SKM-1 treated with dmso at 0.1 percent for 144 hours (cell line): ENCODE measurements around the gene KAT6B.

Experiments
- DNase-seq: peaks from one replicate; lab custom pipeline; 2025; ENCODE audit not compliant: unreplicated experiment; lab: John Stamatoyannopoulos, UW

KAT6B gene

DNA sequence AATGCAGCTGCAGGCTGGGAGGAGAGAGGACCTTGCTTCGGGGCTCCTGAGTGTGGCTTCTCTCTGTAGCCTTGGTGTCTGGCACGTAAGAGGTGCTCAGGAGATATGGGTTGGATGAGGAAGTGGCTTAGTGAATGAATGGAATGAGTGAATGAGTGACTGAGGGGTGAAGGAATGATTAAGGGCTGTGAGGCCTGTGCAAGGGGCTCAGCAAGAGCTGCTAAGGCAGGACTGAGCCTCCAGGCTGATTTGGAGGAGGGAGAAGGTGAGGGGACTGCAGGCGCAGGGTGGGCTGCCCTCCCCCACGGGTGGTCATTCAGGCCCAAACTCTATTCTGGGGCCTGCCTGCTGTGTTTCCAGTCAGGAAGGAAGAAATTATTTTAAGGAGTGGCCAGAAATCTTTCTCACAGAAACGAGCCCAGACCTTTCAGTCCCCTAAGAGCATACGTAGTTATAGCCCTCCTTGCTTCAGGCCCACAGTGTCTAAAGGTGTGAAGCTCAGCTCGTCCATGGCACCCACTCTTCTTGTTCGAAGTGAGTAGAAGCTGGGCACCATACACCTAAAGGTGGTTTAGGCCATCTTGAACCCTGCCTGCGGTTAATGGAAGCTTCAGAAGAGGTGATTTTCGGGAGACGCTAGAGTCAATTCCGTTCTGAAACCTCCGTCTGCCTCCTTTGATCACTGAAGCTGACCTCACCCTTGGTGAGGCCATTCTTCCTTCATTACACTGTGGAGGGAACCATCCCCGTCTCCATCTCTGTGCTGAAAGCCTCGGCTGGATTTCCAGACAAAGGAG, 235.5 kb downstream of the KAT6B start:
- DNase-seq, result no peak

DNA sequence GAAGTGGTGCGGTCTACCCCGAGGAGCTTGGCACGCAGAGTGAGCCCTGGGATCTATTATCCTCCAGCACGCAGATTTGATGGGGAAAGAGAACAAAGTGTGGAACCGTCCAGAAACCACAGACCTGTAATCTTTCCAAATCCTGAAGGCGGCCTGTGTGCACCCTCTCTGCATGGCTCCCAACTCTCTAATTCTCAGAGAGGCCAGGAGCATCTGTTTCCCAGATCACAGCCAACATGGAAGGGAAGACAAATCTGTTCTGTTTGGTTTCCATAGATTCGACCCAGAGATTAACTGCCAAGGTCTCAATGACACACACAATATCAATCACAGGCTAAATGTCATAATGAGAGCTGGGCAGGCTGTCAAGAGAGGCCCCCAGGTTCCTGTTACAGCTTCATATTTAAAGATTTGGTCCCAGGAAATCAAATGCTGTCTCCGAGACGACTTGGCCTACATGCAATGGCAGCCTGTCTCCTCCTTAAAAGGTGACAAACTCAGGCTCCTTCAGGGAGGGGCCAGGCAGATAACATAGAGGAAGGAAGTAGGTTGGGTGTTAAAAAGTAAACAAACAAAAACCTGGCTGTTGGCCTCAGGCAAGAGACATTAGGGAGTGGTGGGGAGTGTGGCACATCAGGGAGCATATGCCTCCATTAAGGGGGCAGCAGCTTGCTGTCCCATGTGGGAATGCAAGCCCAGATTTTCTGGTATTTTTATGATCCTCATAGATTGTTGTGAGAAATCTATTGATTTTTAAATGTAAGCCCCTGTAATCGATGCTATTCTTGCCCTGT, 236.3 kb downstream of the KAT6B start:
- no peak for DNase-seq

DNA sequence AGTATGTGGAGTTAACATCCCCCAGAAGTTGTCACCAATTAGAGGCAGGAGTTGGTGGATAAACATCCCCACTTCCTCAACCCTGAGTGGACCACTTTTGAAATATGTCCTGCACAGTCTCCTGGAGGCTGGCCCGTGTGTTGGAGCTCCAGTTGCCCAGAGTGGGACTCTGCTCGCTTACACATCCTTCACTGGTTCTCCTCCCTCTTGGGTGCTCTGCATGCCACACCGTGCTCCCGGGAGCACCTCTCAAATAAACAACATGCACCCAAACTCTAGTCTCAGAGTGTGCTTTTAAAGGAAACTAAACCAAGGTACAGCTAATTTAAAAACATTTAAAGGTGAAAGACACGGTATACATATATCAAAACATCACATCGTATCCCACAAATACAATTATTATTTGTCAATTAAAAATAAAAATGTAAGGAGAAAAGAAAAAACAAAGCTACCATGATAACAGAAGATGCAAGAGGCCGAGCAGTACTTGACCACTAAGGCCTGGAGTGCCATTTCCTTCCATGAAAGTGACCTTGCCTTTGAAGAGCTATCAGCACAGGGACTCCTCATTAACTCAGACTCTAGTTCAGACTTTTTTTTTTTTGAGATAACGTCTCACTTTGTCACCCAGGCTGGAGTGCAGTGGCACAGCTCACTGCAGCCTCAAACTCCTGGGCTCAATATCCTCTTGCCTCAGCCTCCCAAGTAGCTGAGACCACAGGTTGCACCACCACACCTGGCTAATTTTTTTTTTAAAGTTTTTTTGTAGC, 237.2 kb downstream of the KAT6B start:
- DNase-seq, result no peak

DNA sequence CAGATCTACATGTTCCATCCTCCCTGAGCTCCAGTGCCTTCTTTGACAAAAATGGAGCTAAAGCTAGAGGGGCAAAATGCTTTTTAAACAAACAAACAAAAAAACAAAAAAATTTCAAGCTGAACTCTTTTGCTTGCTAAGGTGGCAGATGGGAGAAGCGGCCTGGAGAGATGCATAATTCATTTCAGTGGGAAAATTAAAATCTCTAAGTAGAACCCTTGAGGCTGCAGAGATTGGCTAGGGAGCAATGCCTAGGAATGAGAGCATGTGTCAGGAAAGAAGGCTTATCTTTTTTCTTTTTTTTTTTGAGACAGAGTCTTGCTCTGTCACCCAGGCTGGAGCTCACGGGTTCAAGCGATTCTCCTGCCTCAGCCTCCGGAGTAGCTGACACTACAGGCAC, 238.7 kb downstream of the KAT6B start:
- DNase-seq, result no peak

DNA sequence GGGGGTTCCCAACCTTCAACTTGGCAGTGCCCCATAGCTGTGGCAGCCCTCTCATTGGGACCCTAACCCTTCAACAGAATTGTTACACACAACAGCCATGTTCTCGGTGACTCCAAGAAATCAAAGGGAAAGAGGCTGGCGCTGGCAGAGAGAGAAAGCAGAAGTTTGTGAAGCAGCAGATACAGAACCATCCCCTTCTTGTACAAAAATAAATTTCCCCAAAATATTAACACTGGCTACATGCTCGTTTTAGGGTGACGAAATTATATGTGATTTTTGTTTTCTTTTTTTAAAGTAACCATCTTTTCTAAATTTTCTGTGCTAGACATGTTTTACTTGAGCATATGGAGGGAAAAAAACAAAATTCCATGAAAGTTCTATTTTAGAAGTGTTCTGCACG, 239.9 kb downstream of the KAT6B start:
- no peak for DNase-seq

DNA sequence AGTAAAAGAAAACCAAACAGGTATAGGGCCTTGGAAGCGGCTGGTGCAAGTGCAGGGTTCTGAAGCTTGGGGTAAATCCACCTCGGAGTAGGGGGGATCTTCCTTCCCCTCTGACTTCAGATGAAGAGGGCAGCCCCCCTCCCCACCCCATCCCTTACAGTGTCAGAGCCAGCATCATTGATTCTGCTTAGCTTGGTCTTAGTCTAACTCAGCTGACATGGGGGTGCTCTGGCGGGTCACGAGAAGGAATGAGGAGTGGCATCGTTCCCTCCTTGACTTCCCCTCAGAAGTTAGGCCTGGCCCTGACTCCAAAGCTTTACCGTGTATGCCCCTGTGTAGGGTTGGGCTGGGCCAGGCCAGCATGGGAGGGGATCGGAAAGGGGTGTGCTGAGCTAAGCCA, 240.9 kb downstream of the KAT6B start:
- DNase-seq, result no peak

DNA sequence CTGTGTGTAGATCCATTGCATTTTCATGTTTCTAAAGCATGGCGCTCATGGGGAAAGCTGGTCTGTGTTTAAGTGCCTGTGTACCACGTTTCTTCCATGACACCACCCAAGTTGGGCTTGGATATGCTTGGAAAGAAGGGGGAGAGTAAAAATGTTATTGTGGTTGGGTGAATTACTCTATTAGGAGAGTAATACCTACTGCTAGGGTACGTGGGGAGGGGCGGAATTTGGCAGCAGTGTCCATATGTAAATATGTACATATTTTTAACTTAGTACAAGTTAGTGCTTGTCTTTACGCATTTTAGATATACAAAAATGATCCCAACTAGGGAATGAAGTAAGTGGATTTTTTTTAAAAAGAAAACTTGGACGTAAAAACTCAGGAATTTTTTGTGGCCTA, 242.1 kb downstream of the KAT6B start:
- DNase-seq, result no peak

DNA sequence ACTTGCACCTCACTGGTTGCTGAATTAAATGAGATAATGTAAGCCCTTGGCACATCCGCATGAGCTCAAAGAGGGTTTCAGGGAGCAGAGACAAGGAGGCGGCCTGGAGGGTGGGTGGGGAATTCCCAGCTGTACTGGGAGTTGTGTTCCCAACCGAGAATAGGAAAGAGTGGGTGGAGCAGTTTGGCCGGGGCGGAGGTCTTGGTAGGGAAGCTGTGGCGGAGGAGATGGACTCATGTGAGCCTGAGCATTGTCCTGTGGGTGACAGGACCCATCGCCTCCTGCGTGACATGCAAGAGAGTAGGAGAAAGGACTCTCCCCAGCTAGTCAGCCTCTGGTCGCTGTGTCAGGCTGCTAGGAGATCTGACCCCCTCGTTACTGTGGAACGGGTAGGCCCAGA, 244.1 kb downstream of the KAT6B start:
- DNase-seq, result no peak

DNA sequence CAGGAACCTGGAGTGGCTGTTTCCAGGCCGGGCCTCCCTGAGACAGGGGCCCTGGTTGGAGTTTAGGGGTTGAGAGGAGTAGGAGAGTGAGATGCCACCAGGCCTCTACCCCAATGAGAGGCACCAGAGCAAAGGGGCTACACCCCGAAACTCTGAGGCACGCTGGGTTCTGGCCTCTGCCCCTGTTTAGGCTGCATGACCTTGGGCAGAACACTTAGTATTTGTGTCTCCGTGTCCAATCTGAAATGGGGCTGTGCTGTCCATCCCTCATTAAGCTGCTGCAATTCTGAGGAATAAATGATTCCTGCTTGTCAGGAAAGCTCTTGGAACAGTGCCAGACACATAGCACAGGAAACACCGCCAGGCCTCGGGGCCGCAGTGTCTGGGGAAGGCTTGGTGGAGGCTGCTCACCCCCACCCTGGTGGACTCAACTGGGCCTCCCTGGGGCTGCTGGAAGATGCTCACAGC, 244.6 kb downstream of the KAT6B start:
- no peak for DNase-seq

DNA sequence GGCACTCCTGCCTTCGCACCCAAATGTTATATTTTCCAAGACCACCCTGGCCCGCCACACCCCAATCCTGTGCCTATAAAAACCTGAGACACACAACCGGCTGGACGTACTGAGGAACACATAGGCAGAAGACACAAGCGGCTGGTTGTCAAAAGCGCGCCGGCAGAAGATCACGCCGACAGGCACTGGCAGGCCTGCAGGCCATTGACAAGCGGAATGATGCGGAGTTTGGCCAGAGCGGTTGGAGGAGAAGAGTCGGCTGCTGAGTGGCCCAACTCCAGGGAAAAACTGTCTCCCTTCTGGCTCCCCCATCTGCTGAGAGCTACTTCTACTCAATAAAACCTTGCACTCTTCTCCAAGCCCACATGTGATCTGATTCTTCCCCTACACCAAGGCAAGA, 245.4 kb downstream of the KAT6B start:
- DNase-seq, result no peak

DNA sequence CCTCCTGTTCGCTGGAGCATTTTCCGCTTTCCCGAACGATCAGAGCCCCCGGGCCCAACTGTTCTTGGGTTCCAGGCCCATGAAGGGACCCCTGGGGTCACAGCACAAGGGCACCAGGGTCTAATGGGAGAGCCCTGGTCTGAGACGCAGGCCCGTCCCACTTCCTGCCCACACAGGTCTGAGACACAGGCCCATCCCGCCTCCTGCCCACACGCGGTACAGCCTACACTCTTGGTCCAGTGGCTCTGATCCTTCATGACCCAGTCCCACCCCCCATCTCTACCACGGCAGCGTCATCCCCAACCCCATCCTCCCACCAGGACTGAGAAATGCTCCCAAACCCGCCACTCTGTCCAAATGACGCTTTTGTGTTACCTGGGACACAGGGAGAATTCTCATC, 246.3 kb downstream of the KAT6B start:
- DNase-seq, result no peak

DNA sequence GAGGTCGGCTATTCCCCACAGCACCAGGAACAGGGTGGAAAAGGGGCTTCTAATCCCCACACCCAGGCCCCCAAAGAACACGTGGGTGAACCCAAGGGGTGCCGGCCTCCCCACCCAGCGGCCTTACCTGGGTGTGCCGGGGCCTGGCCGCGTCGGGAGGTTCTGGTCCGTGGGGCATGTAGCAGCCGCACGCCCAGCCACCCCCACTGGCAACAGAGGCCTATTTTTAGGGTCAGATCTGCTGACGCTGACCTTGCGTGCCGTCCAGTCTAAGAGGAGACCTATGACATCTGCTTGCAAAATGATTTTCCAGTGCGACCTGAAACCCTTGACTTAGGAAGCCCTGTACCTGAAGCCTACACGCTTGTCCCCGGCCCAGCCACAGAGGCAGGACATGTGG, 247.0 kb downstream of the KAT6B start:
- no peak for DNase-seq

DNA sequence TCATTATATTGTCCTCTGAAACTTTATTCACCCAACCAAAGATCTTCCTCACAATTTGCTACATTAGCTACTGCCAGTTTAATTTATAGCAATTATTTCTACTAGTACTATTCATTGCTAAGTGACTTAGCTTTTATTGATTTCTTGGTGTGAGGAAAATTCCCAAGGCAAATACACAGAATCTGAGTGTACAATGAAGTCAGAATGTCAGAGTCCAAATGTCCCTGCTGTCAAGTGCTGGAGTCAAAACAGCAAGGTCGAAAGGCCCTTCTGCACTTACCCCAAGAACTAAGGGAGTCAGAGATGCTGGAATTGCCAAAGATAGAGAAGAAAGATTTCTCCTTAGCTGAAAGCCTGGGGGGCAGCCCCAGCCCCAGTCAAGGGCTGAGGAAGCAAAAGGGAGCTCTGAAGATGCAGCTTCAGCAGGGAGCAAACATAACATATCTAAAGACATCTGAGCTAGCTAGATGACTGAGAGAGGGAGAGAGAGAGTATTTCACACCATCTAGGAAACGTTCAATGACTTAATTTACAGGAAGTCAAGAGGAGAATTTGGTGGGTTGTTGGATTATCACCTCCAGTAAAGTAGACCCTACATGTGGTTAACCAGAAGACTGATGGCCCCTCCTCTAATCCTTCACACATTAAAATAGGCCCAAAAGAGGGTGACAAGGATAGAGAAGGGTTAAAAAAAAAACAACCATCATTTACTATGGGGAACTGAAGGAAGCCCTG, 248.5 kb downstream of the KAT6B start:
- no peak for DNase-seq

DNA sequence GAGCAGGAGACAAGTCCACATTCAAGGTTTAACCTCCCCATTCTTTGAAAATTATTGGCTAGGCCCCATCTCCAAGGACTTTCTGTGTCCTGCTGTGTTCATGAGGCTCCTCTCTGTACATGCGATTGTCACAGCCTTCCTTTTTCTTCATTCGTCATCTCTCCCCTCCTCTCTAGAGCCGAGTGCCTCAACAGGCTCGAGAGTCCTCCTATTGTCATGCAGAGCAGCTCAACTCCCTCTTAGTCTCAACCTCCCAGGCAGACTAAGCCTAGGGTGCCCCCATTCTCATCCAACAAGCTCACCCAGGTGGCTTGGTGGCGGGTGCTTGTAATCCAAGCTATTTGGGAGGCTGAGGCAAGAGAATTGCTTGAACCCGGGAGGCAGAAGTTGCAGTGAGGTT, 249.9 kb downstream of the KAT6B start:
- no peak for DNase-seq

DNA sequence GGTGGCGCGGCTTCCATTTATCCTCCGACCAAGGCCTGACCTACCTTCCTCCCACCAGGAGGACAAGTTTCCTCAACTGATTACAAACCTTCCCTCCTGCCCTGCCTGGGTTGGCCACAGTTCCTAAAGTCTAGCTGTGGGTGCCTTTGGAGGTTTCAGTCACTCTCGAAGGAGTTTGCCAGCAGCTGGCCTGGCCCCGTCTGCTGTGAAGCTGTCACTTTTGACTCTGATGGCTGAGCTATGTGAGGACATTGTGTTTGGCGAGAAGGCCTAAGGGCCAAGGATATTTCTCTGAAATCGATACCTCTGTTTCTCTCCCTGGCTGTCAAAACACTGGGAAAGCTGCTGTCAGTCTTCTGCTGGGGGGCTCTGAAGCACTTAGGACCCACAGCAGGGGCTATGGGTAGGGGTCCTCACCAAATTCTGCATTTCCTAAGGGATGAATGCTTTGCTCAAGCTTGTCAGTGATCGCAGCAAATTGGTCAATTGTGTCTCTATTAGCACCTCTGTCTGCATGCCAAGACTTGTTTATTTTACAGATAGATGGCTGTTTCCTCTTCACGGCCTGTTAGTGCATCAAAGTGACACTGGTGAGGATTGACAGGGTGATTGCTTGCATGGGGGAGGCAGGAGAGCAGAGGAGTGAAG, 253.2 kb downstream of the KAT6B start:
- DNase-seq, result no peak

DNA sequence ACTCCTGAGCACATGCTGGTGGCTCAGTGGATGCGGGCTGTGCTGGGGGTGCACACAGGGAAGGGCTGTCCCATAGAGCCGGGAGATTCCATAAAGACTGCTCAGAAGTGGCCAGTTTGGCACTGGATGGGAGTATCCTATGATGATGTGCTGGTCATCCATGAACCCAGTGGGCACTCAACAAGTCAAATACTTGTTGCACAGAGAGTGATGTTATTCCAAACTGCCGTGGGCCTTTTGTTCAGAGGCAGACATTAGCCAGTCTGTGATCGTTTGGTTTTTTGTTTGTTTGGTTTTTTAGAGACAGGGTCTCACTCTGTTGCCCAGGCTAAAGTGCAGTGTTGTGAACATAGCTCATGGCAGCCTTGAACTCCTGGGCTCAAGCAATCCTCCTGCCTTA, 254.2 kb downstream of the KAT6B start:
- DNase-seq, result no peak

DNA sequence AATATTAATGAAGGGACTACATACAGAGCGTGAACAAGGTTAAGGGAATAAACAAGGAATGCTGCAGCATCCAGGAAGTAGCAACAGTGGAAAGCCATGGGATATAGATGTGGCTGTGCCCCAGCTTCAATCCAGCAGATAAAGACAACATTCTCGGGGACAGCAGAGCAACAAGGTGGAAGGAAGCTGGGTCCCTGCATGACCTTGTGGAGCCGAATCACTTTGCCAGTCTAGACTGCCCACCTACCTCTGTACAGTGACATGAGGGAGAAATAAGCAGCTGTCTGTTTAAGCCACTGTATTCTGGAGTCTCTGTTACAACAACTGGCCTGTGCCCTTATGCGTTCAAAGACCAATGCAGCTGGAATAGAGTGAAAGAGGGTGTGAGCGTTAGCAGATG, 255.0 kb downstream of the KAT6B start:
- no peak for DNase-seq
